Left ventricle myocardium inferior (tissue), 1 donor: Measurements from ENCODE around the gene PTPN9. TPM values are rescaled to one million over a fixed set of nuclear protein-coding genes. Genes with fewer than 3 reads are reported as not detected.

Source experiments
- DNase-seq: peaks from one replicate; pipeline ENCODE4 v3.0.0-alpha.2; 2020
- H3K27ac ChIP-seq: fragments of 200-600 bp; replicated peaks from 2 replicates; pipeline ENCODE4 v1.8.0; 2021
- H3K27me3 ChIP-seq: fragments of 200-600 bp; 2 replicates; pipeline ENCODE4 v1.8.0; 2021; ENCODE audit warnings: low read depth
- H3K36me3 ChIP-seq: fragments of 200-600 bp; 2 replicates; pipeline ENCODE4 v1.8.0; 2021
- H3K4me1 ChIP-seq: fragments of 200-600 bp; 2 replicates; pipeline ENCODE4 v1.8.0; 2021
- H3K4me3 ChIP-seq: fragments of 200-600 bp; 2 replicates; pipeline ENCODE4 v1.8.0; 2021; ENCODE audit warnings: mild to moderate bottlenecking, moderate library complexity
- H3K9me3 ChIP-seq: fragments of 200-600 bp; replicated peaks from 2 replicates; pipeline ENCODE4 v1.8.0; 2021
- CTCF ChIP-seq: fragments of 200-600 bp; IDR thresholded peaks from 2 replicates; pipeline ENCODE4 v1.8.0; 2021; ENCODE audit warnings: antibody characterized with exemption, mild to moderate bottlenecking, borderline replicate concordance
- intact Hi-C: fragments of 100-400 bp; cut with micrococcal nuclease; formaldehyde crosslinking; loops from one replicate; pipeline ENCODE4 v1.11.0; 2022
- total RNA-seq: library from RNA; stranded (reverse); fragmentation: NEBNext Ultra II Directional; extraction: Animal tissue kit (Norgen Biotek cat#: 25700); gene quantifications from one replicate; pipeline ENCODE4 v1.2.1, GENCODE V29; 2021
- donor health status: DM: no; HTN: yes; CAD: no; lungs with severe emphysema.

PTPN9 gene
- total RNA-seq, 1 donor from 2014 or later, result 7.1 TPM

- Histone ChIP-seq H3K9me3 (no peaks in the 10 kb centered on the region), H3K27me3 (no peaks in the 10 kb centered on the region), H3K36me3 (peaks cover 62% of the 10 kb centered on the region), H3K4me3 (no peak overlapping the region), H3K4me1 (peaks cover 20% of the 10 kb centered on the region), H3K27ac (no peak overlapping the region)
- no peak for TF ChIP-seq CTCF
- no peak for DNase-seq
- intact Hi-C loops, result no loop called here
Measured at GRCh38 chr15:75598361-75598760, 19.2 kb upstream of the PTPN9 start.

- TF ChIP-seq CTCF, result peak; percentile 34
- DNase-seq, result no peak
- Histone ChIP-seq H3K36me3 (peaks cover 62% of the 10 kb centered on the region), H3K4me1 (peaks cover 20% of the 10 kb centered on the region), H3K9me3 (no peaks in the 10 kb centered on the region), H3K4me3 (no peak overlapping the region), H3K27me3 (no peaks in the 10 kb centered on the region), H3K27ac (no peak overlapping the region)
- intact Hi-C loops, result no loop called here
Measured at GRCh38 chr15:75597667-75598341, 18.7 kb upstream of the PTPN9 start.

GRCh38 chr15:75596703-75597345 is 17.7 kb upstream of the PTPN9 start:
- Histone ChIP-seq H3K9me3 (no peaks in the 10 kb centered on the region), H3K4me1 (peaks cover 22% of the 10 kb centered on the region), H3K4me3 (no peak overlapping the region), H3K27ac (no peak overlapping the region), H3K36me3 (peaks cover 52% of the 10 kb centered on the region), H3K27me3 (no peaks in the 10 kb centered on the region)
- intact Hi-C loops, result no loop called here
- TF ChIP-seq CTCF, result no peak
- no peak for DNase-seq

GRCh38 chr15:75594276-75594675 is 15.2 kb upstream of the PTPN9 start:
- Histone ChIP-seq H3K36me3 (peaks cover 27% of the 10 kb centered on the region), H3K9me3 (no peaks in the 10 kb centered on the region), H3K4me3 (no peak overlapping the region), H3K27me3 (no peaks in the 10 kb centered on the region), H3K27ac (no peak overlapping the region), H3K4me1 (peaks cover 30% of the 10 kb centered on the region)
- no peak for DNase-seq
- intact Hi-C loops, result no loop called here
- no peak for TF ChIP-seq CTCF

- Histone ChIP-seq H3K36me3 (peaks cover 8% of the 10 kb centered on the region), H3K4me3 (no peak overlapping the region), H3K27ac (no peak overlapping the region), H3K4me1 (peaks cover 14% of the 10 kb centered on the region), H3K27me3 (no peaks in the 10 kb centered on the region), H3K9me3 (no peaks in the 10 kb centered on the region)
- intact Hi-C loops, result no loop called here
- no peak for TF ChIP-seq CTCF
- DNase-seq, result no peak
Measured at GRCh38 chr15:75591655-75592364, 12.7 kb upstream of the PTPN9 start.
